Body of pancreas (tissue), 4 donors: ENCODE results near the gene HLX.

Source experiments
- CTCF ChIP-seq, 7 experiments: fragments of 450-650 bp in 4 of 7; fragments of 200-600 bp in 3 of 7; sonication (generic) in 3 of 7; IDR thresholded peaks; one replicate each; pipeline ENCODE4 v1.5.1; 2016 to 2019; ENCODE audit warnings: antibody characterized with exemption in 7 of 7
- POLR2A ChIP-seq, 3 donors: fragments of 450-650 bp; IDR thresholded peaks; one replicate each; pipeline ENCODE4 v1.6.1; 2016; ENCODE audit warnings: antibody characterized with exemption in 3 of 3, mild to moderate bottlenecking in 2 of 3

- TF ChIP-seq CTCF (IDR thresholded peaks at IDR 0.05) (no peak), POLR2A (IDR thresholded peaks at IDR 0.05) (no peak)
Measured at GRCh38 chr1:220927442-220927841, 48.2 kb downstream of the HLX start.
